Thyroid gland (tissue), 4 donors: ENCODE measurements around the gene LANCL1.

Source experiments
- CTCF ChIP-seq, 6 experiments: fragments of 200-600 bp in 3 of 6; fragments of 450-650 bp in 3 of 6; sonication (generic) in 3 of 6; IDR thresholded peaks; one replicate each; pipeline ENCODE4 v1.5.1; 2016 to 2019; ENCODE audit warnings: antibody characterized with exemption in 6 of 6, mild to moderate bottlenecking in 2 of 6, inconsistent platforms in 1 of 6, moderate library complexity in 1 of 6
- POLR2A ChIP-seq, 2 donors: fragments of 450-650 bp; IDR thresholded peaks; one replicate each; pipeline ENCODE4 v1.6.1; 2017; ENCODE audit warnings: antibody characterized with exemption in 2 of 2, mild to moderate bottlenecking in 2 of 2, moderate library complexity in 1 of 2

GRCh38 chr2:210475706-210476105, 853 bp downstream of the LANCL1 start:
- no peak for TF ChIP-seq CTCF (IDR thresholded peaks at IDR 0.05)
- no peak for TF ChIP-seq POLR2A (IDR thresholded peaks at IDR 0.05)
